GM19395 (cell line): ENCODE measurements around the gene RNPEPL1.

Experiments used
- ATAC-seq: cut with Tn5 transposase; IDR thresholded peaks from one replicate; pipeline ENCODE4 v1.9.1; 2021; ENCODE audit warnings: mild to moderate bottlenecking, moderate library complexity; ENCODE audit not compliant: unreplicated experiment

Gene RNPEPL1

DNA sequence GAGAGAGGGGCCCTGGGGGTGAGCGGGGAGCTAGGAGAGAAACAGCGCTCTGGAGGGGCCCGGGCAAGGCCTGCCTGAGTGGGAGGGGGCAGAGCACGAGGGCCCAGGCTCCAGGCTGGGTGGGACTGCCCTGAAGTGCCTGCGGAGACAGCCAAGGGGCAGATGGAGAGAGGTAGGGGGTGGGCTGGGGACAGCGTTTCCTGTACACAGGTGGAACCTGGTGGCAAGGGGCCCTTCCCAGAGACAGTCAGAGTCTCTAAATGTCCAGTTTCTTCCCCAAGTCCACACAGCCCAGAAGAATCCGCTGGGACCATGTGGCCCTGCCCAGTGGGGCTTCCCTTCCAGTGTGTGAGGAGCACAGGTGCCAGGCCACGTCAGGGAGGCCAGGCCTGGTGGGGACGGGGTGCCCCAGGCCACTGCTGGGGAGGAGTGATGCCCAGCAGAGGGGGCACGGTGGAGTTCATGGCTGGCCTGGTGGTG lies 55.3 kb downstream of the RNPEPL1 start:
- ATAC-seq, result no peak

GRCh38 chr2:240624011-240624949 lies 56.0 kb downstream of the RNPEPL1 start:
- ATAC-seq, result no peak

GRCh38 chr2:240624950-240625621 lies 56.8 kb downstream of the RNPEPL1 start, which contains the start of gene GPR35:
Gene GPR35 (plus strand): TSS chr2:240625480. CDS start chr2:240629953, 4,473 bp downstream.
- peak; percentile 36 for ATAC-seq

GRCh38 chr2:240626531-240627300 lies 58.4 kb downstream of the RNPEPL1 start:
- no peak for ATAC-seq

- ATAC-seq, result no peak
These were observed 59.6 kb downstream of the RNPEPL1 start for GRCh38 chr2:240627736-240628506.

DNA sequence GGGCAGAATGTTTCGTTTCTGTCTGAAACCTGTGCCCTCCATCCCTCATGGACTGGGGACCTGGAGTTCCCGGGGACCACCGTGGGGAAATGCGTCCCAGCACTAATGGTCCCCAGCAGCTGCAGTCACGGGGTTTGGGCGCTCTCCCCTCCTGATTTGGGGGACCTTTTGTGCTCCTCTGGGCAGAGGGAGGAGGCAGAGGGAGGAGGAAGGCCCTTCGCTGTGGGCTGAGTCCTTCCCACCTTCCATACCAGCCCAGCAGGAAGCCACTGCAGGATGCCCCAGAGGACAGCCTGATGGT lies 60.2 kb downstream of the RNPEPL1 start:
- ATAC-seq, result no peak

DNA sequence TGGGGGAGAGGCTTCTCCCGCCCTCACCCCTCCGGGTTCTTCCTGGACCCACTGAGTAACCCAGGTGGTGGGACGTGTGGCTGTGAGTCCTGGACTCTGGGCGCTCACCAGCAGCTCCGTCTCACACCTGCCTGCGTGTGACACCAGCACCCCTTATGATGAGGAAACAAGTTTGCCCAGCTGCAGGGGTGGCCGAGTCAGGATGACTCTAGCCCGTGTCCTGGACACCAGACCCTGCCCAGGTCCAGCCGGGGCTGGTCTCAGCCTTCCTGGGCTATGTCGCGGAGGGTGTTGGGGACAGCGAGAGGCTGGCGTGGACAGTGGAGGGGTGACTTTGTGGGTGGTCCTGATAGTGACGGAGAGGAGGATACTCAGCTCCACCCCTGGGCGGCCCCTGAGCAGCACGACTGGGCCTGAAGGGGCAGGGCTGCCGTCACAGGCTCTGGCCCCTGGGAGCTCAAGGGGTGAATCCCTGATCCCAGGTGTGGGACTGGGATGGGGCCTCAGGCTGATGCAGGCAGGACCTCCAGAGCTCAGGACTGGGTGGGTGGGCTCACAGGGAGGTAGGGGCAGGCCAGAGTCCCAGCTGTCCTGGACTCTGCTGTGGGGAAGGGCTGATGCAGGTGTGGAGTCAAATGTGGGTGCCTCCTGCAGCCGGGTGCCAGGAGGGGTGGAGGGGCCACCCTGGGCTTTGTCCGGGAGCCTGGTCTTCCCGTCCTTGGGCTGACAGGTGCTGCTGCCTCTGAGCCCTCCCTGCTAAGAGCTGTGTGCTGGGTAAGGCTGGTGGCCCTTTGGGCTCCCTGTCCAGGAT lies 60.7 kb downstream of the RNPEPL1 start:
- no peak for ATAC-seq

DNA sequence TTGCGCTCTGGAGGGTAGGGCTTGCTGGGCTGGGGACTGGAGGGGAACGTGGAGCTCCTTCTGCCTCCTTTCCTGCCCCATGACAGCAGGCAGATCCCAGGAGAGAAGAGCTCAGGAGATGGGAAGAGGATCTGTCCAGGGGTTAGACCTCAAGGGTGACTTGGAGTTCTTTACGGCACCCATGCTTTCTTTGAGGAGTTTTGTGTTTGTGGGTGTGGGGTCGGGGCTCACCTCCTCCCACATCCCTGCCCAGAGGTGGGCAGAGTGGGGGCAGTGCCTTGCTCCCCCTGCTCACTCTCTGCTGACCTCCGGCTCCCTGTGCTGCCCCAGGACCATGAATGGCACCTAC lies 61.3 kb downstream of the RNPEPL1 start:
- no peak for ATAC-seq

DNA sequence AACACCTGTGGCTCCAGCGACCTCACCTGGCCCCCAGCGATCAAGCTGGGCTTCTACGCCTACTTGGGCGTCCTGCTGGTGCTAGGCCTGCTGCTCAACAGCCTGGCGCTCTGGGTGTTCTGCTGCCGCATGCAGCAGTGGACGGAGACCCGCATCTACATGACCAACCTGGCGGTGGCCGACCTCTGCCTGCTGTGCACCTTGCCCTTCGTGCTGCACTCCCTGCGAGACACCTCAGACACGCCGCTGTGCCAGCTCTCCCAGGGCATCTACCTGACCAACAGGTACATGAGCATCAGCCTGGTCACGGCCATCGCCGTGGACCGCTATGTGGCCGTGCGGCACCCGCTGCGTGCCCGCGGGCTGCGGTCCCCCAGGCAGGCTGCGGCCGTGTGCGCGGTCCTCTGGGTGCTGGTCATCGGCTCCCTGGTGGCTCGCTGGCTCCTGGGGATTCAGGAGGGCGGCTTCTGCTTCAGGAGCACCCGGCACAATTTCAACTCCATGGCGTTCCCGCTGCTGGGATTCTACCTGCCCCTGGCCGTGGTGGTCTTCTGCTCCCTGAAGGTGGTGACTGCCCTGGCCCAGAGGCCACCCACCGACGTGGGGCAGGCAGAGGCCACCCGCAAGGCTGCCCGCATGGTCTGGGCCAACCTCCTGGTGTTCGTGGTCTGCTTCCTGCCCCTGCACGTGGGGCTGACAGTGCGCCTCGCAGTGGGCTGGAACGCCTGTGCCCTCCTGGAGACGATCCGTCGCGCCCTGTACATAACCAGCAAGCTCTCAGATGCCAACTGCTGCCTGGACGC lies 61.9 kb downstream of the RNPEPL1 start:
- no peak for ATAC-seq
